HepG2 (cell line): ENCODE measurements around the gene BORCS5. TPM values are rescaled to one million over a fixed set of nuclear protein-coding genes. Genes with fewer than 3 reads are reported as not detected.
A peak's percentile ranks its signal among the peaks of the same experiment; 100 is the strongest.

Experiments used
- ARID5B ChIP-seq: IDR thresholded peaks from 2 replicates; pipeline ENCODE4 v1.4.0; 2020; ENCODE audit warnings: mild to moderate bottlenecking, missing genetic modification reagents
- GLMP ChIP-seq: sonication (generic); formaldehyde crosslinking; IDR thresholded peaks from 2 replicates; pipeline ENCODE4 v1.9.0; 2021; ENCODE audit warnings: missing genetic modification reagents, mild to moderate bottlenecking, borderline replicate concordance
- PRDM15 ChIP-seq: sonication (generic); formaldehyde crosslinking; IDR thresholded peaks from 2 replicates; pipeline ENCODE4 v1.4.0; 2020; ENCODE audit warnings: missing genetic modification reagents
- TGIF2 ChIP-seq: IDR thresholded peaks from 2 replicates; pipeline ENCODE4 v1.6.1; 2016; ENCODE audit warnings: control low read depth, missing compliant biosample characterization
- ZBTB10 ChIP-seq: sonication (generic); formaldehyde crosslinking; IDR thresholded peaks from 2 replicates; pipeline ENCODE4 v1.4.0; 2020; ENCODE audit warnings: missing genetic modification reagents, borderline replicate concordance
- ZBTB7B ChIP-seq: sonication (generic); formaldehyde crosslinking; IDR thresholded peaks from 2 replicates; pipeline ENCODE4 v1.4.0; 2020; ENCODE audit warnings: missing genetic modification reagents
- ZNF10 ChIP-seq: sonication (generic); formaldehyde crosslinking; IDR thresholded peaks from 2 replicates; pipeline ENCODE4 v1.4.0; 2020; ENCODE audit warnings: mild to moderate bottlenecking, low read depth, missing genetic modification reagents, borderline replicate concordance
- ZNF207 ChIP-seq: fragments of 450-650 bp; IDR thresholded peaks from 2 replicates; pipeline ENCODE4 v1.6.1; 2016; ENCODE audit warnings: antibody characterized with exemption, borderline replicate concordance
- ZNF232 ChIP-seq: sonication (generic); formaldehyde crosslinking; IDR thresholded peaks from 2 replicates; pipeline ENCODE4 v1.4.0; 2020; ENCODE audit warnings: missing genetic modification reagents, borderline replicate concordance
- ZNF740 ChIP-seq: sonication (generic); formaldehyde crosslinking; IDR thresholded peaks from 2 replicates; pipeline ENCODE4 v1.4.0; 2020; ENCODE audit warnings: missing genetic modification reagents
- ZZZ3 ChIP-seq: sonication (generic); formaldehyde crosslinking; IDR thresholded peaks from 2 replicates; pipeline ENCODE4 v1.4.0; 2020; ENCODE audit warnings: missing genetic modification reagents, mild to moderate bottlenecking, borderline replicate concordance
- polyA plus RNA-seq, 8 experiments: library from polyadenylated mRNA; depleted of rRNA in 3 of 8; stranded (reverse) in 7 of 8; unstranded in 1 of 8; fragments of >200 nt; fragmentation: Illumina TruSeq in 4 of 8; extraction: Trizol in 4 of 8; gene quantifications; 2 replicates each; pipeline versions ENCODE4 v1.2.1 to v1.2.3, GENCODE V29; 2011 to 2016; ENCODE audit warnings: low read depth in 4 of 8, missing spikeins in 1 of 8, mixed read lengths in 1 of 8; ENCODE audit not compliant: insufficient read depth in 1 of 8
- total RNA-seq, 5 experiments: library from RNA; depleted of rRNA; stranded (reverse); fragments of >200 nt; fragmentation: Illumina TruSeq; extraction: Trizol; gene quantifications; 2 replicates each; pipeline ENCODE4 v1.2.3, GENCODE V29; 2016; ENCODE audit warnings: low read depth in 1 of 5
- TF ChIP-seq, protein P1 (sequence below): IDR thresholded peaks from 2 replicates; pipeline ENCODE4 v1.6.1; 2018; ENCODE audit warnings: missing genetic modification reagents
- TF ChIP-seq, protein P2 (sequence below): sonication (generic); formaldehyde crosslinking; IDR thresholded peaks from 2 replicates; pipeline ENCODE4 v1.4.0; 2020; ENCODE audit warnings: missing genetic modification reagents

BORCS5 gene
- total and polyA plus RNA-seq, 2 of the 13 experiments (the other 11 are each of a cell fraction or from before 2014, with no cell fraction given) = 3.9 to 4.7 TPM

DNA sequence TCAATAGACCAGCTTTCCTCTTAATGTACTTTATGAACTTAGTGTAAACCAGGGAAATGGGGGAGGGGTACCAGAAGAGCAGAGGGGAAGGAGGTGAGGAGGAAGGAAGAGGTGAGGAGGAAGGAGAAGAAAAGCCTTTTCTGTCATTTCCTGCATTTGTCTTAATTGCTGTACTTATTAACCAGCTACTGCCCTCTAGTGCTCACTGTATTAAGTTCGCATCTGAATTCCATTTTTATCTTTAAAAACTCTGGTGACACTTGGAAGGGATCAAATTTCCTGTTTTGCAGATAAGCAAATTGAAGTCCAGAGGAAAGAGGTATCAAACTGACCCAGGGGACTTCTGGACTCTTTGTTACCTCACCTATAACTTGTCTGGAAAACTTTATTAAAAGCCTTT lies 29.1 kb upstream of the BORCS5 start (continued):
- TF ChIP-seq ZBTB10 (CRISPR knock-in tag) (no peak), ARID5B (peak; percentile 19; the same call in 1 of the 2 replicates), ZNF10 (CRISPR knock-in tag) (no peak), ZNF740 (CRISPR knock-in tag) (no peak), ZZZ3 (CRISPR knock-in tag) (no peak), ZBTB7B (no peak), ZNF232 (CRISPR knock-in tag) (no peak), GLMP (CRISPR knock-in tag) (no peak), TGIF2 (no peak), PRDM15 (CRISPR knock-in tag) (no peak), ZNF207 (no peak)
- TF ChIP-seq, protein P1, sequence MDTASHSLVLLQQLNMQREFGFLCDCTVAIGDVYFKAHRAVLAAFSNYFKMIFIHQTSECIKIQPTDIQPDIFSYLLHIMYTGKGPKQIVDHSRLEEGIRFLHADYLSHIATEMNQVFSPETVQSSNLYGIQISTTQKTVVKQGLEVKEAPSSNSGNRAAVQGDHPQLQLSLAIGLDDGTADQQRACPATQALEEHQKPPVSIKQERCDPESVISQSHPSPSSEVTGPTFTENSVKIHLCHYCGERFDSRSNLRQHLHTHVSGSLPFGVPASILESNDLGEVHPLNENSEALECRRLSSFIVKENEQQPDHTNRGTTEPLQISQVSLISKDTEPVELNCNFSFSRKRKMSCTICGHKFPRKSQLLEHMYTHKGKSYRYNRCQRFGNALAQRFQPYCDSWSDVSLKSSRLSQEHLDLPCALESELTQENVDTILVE (CRISPR knock-in tag) = no peak
- TF ChIP-seq, protein P2, sequence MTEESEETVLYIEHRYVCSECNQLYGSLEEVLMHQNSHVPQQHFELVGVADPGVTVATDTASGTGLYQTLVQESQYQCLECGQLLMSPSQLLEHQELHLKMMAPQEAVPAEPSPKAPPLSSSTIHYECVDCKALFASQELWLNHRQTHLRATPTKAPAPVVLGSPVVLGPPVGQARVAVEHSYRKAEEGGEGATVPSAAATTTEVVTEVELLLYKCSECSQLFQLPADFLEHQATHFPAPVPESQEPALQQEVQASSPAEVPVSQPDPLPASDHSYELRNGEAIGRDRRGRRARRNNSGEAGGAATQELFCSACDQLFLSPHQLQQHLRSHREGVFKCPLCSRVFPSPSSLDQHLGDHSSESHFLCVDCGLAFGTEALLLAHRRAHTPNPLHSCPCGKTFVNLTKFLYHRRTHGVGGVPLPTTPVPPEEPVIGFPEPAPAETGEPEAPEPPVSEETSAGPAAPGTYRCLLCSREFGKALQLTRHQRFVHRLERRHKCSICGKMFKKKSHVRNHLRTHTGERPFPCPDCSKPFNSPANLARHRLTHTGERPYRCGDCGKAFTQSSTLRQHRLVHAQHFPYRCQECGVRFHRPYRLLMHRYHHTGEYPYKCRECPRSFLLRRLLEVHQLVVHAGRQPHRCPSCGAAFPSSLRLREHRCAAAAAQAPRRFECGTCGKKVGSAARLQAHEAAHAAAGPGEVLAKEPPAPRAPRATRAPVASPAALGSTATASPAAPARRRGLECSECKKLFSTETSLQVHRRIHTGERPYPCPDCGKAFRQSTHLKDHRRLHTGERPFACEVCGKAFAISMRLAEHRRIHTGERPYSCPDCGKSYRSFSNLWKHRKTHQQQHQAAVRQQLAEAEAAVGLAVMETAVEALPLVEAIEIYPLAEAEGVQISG (CRISPR knock-in tag) = no peak
